Progenitor cell of endocrine pancreas (in vitro differentiated cells): ENCODE results near the gene USP49. TPM values are rescaled to one million over a fixed set of nuclear protein-coding genes. Genes with fewer than 3 reads are reported as not detected.

Source experiments
- DNase-seq: peaks from one replicate; pipeline ENCODE4 v3.0.0; 2021; ENCODE audit warnings: low spot score; ENCODE audit not compliant: unreplicated experiment
- H3K27ac Mint-ChIP-seq: 2 replicates; pipeline ENCODE4 v1.8.0; 2021; ENCODE audit warnings: mild to moderate bottlenecking, moderate library complexity, mixed read lengths
- H3K27me3 Mint-ChIP-seq: 2 replicates; pipeline ENCODE4 v1.8.0; 2021; ENCODE audit warnings: mixed read lengths
- H3K36me3 Mint-ChIP-seq: 2 replicates; pipeline ENCODE4 v1.8.0; 2022; ENCODE audit warnings: mixed read lengths; ENCODE audit not compliant: insufficient read depth
- H3K4me1 Mint-ChIP-seq: 2 replicates; pipeline ENCODE4 v1.8.0; 2021; ENCODE audit warnings: low read depth, mixed read lengths
- H3K4me3 Mint-ChIP-seq: 2 replicates; pipeline ENCODE4 v1.8.0; 2021; ENCODE audit warnings: low read depth, mild to moderate bottlenecking, moderate library complexity, mixed read lengths
- H3K9me3 Mint-ChIP-seq: 2 replicates; pipeline ENCODE4 v1.8.0; 2021; ENCODE audit warnings: low read depth, mixed read lengths
- total RNA-seq: library from RNA; stranded (reverse); gene quantifications from 2 replicates; pipeline ENCODE4 v1.2.1, GENCODE V29; 2021
- TF ChIP-seq, protein P1 (sequence below): fragments of 200-600 bp; sonication (generic); IDR thresholded peaks from one replicate; pipeline ENCODE4 v1.5.0; 2021; ENCODE audit warnings: antibody characterized with exemption, mild to moderate bottlenecking; ENCODE audit not compliant: unreplicated experiment

Gene USP49
- total RNA-seq, 1 donor from 2014 or later, result 19.4 TPM

DNA sequence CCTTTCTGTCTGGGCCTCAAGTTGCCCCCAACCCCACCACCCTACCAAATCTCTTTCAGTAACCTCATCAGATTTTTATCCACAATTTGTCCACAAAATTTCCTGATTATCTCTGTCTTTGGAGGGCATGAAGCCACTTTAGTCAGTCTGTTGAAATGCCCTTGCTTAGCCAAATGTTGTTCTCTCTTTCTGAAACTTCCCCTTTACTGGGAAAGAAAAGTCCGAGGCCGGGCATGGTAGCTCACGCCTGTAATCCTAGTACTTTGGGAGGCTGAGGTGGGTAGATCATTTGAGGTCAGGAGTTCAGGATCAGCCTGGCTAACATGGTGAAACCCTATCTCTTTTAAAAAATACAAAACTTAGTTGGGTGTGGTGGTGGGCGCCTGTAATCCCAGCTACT lies 73.9 kb downstream of the USP49 start:
- H3K4me1 Mint-ChIP-seq, result no peaks in the 10 kb centered on the region
- H3K4me3 Mint-ChIP-seq, result no peak overlapping the region
- no peaks in the 10 kb centered on the region for H3K9me3 Mint-ChIP-seq
- TF ChIP-seq, protein P1, sequence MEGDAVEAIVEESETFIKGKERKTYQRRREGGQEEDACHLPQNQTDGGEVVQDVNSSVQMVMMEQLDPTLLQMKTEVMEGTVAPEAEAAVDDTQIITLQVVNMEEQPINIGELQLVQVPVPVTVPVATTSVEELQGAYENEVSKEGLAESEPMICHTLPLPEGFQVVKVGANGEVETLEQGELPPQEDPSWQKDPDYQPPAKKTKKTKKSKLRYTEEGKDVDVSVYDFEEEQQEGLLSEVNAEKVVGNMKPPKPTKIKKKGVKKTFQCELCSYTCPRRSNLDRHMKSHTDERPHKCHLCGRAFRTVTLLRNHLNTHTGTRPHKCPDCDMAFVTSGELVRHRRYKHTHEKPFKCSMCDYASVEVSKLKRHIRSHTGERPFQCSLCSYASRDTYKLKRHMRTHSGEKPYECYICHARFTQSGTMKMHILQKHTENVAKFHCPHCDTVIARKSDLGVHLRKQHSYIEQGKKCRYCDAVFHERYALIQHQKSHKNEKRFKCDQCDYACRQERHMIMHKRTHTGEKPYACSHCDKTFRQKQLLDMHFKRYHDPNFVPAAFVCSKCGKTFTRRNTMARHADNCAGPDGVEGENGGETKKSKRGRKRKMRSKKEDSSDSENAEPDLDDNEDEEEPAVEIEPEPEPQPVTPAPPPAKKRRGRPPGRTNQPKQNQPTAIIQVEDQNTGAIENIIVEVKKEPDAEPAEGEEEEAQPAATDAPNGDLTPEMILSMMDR, result no peak
- no peak for DNase-seq
- no peaks in the 10 kb centered on the region for H3K36me3 Mint-ChIP-seq
- no peaks in the 10 kb centered on the region for H3K27me3 Mint-ChIP-seq
- H3K27ac Mint-ChIP-seq, result no peak overlapping the region

DNA sequence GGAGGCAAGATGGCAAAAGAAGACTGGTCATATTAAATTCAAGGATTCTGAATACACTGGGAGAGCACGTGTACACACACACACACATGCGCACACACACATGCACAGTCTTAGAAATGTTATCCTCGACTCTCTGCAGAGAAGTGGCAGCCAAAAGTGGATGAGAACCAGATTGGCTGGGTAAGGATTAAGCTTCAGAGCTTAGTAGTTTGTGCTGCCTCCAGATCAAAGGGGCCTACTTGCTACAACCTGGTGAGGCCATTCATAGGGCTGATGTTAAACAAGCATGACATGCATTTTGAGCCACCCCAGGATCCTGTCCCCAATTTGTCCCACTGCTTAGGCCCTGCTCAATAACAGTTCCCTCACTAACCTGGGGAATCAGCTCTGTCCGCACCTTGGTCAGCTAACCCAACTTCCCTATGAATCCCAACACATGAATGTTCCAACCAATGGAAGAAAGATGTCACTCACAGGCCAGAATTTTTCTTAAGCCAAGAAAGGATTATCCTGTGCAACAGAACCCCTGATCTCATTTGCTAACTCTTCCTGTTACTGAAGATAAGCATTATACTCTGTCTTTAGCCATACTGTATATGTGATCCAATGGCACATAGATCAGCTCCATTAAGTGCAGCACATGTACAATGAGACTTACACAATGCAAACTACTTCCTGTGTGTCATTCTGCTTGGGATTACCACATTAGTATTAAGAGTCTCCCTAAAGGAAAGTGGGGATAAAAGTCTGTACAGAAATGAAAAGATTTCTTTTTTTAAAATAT lies 76.7 kb downstream of the USP49 start:
- no peaks in the 10 kb centered on the region for H3K4me1 Mint-ChIP-seq
- TF ChIP-seq, protein P1, result no peak
- H3K9me3 Mint-ChIP-seq, result no peaks in the 10 kb centered on the region
- H3K27ac Mint-ChIP-seq, result peak overlapping the region; percentile 85
- H3K4me3 Mint-ChIP-seq, result no peak overlapping the region
- no peak for DNase-seq
- peaks cover 3% of the 10 kb centered on the region for H3K36me3 Mint-ChIP-seq
- no peaks in the 10 kb centered on the region for H3K27me3 Mint-ChIP-seq

DNA sequence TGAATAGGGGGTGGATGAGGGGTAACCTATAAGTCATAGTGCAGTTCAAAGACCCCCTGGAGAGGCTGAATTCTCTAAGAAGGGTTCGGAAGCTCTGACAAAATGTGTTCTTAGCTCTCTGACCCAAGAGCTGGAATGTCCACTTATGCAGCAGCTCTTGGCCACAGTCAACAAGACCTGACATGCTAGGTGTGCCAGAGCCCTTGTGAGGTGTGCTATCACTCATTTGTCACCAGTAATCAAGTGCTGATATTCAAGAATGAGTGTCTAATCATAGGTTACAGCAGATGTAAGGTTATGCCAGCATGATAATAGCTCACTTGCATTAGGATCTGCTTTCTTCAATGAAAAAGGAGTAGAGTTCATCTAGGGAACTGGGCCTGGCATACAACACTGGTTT lies 79.6 kb downstream of the USP49 start:
- TF ChIP-seq, protein P1, result no peak
- Mint-ChIP-seq H3K9me3 (no peaks in the 10 kb centered on the region), H3K36me3 (peaks cover 3% of the 10 kb centered on the region), H3K4me3 (no peak overlapping the region), H3K27me3 (no peaks in the 10 kb centered on the region), H3K27ac (no peak overlapping the region), H3K4me1 (no peaks in the 10 kb centered on the region)
- no peak for DNase-seq

DNA sequence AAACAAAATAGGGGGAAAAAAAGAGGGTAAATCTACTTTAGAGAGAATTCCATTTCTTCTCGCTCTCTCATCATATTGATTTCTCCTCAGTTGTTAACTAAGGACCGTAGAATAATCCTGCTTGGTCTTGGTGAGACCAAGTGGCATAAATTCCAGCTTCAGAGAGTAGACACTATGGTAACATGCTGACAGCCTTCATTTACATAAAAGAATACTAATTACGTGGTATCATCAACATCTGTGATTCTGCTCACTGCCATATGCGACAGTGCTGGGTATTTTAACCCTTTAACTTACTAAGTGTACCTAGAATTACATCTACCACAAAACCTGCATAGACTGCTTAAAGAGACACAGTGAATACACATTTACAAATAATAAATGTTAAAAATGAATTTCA lies 80.5 kb downstream of the USP49 start:
- Mint-ChIP-seq H3K27me3 (no peaks in the 10 kb centered on the region), H3K36me3 (peaks cover 3% of the 10 kb centered on the region), H3K27ac (no peak overlapping the region), H3K4me3 (no peak overlapping the region), H3K9me3 (no peaks in the 10 kb centered on the region), H3K4me1 (no peaks in the 10 kb centered on the region)
- DNase-seq, result no peak
- TF ChIP-seq, protein P1, result no peak

DNA sequence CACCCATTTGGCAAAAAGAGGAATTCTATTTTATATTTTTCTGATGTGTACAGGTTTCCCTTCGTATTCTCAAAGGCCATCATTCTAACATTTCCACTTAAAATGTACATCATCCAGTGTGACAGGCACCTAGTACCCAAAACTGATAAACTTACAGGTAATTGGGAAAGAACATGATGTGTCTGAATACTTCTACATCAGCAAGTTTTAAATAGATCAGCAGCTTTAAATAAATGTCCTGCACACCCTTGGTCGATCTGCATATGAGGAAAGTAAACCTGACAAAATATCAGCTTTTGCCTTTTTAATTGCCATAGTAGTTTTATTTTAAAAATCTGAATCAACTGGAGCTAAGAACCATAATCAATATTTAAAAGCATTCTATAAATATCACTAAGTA lies 81.2 kb downstream of the USP49 start:
- Mint-ChIP-seq H3K36me3 (peaks cover 3% of the 10 kb centered on the region), H3K4me1 (no peaks in the 10 kb centered on the region), H3K27me3 (no peaks in the 10 kb centered on the region), H3K27ac (no peak overlapping the region), H3K4me3 (no peak overlapping the region), H3K9me3 (no peaks in the 10 kb centered on the region)
- TF ChIP-seq, protein P1, result no peak
- no peak for DNase-seq
